Left forelimb (tissue), 1 donor: ENCODE results near the gene GAD1.

Experiments used
- DNase-seq: peaks from one replicate; pipeline ENCODE4 v3.0.0-alpha.2; 2018; ENCODE audit warnings: low spot score

GAD1 gene

GRCh38 chr2:170816504-170817092, at the start of gene GAD1:
Gene GAD1, plus strand, starts transcription at chr2:170816887. Its CDS starts 1,705 bp downstream, at chr2:170818592.
- DNase-seq = no peak

DNA sequence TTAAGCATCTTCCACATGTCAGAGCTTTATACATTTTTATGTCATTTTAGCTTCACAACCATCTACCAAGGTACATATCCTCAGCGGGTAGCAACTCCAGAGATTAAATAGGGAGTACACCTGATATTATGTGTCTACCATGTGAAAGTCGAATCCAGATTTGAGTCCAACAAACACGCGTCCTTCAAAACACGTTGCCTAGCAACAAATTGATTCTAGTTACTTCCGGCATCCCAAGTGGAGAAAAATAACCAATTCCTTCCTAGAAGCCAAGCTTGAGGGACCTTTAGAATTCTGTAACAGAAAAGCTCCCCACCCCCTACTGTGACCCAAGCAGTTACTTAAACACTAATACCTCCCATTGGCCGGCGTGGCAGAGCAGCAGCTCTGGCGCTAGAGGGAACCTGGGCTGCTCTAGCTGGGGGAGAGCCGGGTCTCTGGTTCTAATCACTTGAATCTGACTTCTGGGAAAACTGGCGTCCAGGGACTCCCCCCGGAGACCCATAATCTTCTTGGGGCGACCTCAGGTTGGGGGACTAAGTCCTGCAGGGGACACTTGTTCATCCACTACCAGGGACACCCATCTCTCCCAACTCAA, 46.6 kb upstream of the GAD1 start, which contains the start of gene ERICH2:
Gene ERICH2 (plus strand): TSS at position 371 of the 598 bp plus-strand sequence. CDS start 304 bp downstream, outside the sequence.
- DNase-seq = no peak

GRCh38 chr2:170770606-170771420, 45.9 kb upstream of the GAD1 start:
- DNase-seq = peak; percentile 81

- DNase-seq = no peak
Measured at GRCh38 chr2:170771421-170771937, 45.2 kb upstream of the GAD1 start.

GRCh38 chr2:170772295-170772694, 44.4 kb upstream of the GAD1 start:
- DNase-seq = no peak

DNA sequence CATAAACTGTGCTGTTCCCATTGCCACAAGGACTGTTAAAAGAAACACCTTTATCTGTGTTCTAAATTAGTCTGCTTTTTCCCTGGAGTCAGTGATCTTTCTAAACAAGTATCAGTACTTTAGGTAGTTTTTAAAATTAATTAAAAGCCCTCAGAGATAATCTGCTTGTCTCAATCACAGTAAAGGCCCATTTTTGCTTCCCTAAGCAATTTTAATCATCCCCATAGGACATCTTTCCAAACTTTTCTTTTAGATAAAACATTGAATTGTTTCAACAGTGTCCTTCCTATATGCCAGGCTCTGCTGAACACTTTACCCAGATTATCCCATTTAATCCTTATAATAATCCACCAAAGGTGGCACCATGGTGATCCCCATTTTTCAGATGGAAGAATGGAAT, 42.6 kb upstream of the GAD1 start:
- DNase-seq = no peak

DNA sequence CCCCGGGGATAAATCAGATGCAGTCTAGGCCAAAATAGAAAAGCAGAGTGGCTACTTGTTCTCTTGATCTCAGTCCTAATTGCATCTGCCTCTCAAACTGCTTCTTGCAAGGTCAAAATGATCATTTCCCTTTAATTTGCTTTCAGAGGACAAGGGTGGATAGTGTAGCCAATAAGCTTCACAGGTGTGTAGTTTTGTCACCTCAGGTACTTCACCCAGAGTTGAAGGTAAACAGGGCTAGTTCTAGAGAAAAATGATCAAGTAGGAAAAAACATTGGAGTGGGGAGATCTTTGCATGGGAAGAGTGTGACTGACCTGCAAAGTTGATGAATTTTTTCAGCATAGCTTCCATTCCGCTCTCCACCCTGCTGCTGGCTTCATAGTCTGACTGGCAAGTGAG, 37.8 kb upstream of the GAD1 start:
- no peak for DNase-seq

DNA sequence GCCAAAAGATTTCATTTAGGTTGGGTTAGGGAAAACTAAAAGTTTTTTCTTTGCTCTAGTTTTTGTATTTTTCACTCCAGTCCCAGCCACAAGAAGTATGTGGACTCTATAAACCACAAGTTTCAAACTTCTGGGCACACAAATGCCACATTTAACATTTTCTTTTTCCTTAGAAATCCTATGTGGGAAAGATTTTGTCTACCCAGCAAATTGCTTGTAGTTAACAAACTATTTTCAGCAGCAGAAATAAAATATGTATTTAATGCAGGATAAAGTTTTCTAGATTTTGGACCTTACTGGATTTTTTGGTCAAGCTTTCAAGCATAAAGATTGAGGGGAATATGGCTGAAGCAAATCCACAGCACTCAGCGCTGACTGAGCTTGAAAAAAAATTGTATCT, 37.4 kb upstream of the GAD1 start:
- no peak for DNase-seq

- no peak for DNase-seq
Measured at GRCh38 chr2:170782673-170783072, 34.0 kb upstream of the GAD1 start.

- no peak for DNase-seq
Measured at GRCh38 chr2:170783549-170783948, 33.1 kb upstream of the GAD1 start.

DNA sequence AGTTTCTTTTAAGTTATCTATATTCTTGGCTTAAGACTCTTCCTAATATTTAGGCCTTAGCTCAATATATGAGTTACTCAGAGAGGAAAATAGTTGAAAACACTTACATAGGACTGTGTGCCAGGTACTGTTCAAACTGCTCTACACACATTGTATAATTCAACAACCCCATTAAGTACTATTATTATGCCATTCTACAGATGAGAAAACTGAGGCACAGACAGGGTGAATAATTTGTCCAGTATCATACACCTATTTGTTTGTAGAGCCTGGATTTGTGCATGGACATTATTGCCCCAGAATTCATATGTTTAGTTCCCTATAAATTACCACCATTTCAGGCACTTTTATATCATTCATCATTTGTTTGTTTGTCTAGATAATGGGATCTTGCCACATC, 17.7 kb upstream of the GAD1 start:
- no peak for DNase-seq

GRCh38 chr2:170806548-170806947, 10.1 kb upstream of the GAD1 start:
- DNase-seq = no peak

- DNase-seq = no peak
Measured at GRCh38 chr2:170812710-170813600, 3.7 kb upstream of the GAD1 start.

- no peak for DNase-seq
Measured at GRCh38 chr2:170813611-170814532, 2.8 kb upstream of the GAD1 start.

- DNase-seq = no peak
Measured at GRCh38 chr2:170814533-170815230, 2.0 kb upstream of the GAD1 start.

DNA sequence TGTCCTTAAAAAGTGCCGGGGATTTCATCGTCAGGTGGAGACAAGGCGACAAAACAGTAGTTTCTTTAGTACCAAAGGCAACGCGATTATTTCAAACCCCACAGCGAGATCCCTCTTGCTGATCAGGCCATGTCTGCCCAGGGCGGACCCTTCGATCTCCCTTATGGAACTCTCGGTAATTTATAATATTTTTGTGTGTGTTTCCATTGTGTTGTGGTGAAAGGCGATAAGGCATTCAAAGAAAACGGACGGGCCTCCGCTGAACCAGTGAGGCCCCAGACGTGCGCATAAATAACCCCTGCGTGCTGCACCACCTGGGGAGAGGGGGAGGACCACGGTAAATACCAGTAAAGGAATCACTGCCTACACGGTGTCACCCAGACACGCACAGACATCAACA, 1.4 kb upstream of the GAD1 start:
- DNase-seq = no peak

- no peak for DNase-seq
Measured at GRCh38 chr2:170815746-170816503, 762 bp upstream of the GAD1 start.

DNA sequence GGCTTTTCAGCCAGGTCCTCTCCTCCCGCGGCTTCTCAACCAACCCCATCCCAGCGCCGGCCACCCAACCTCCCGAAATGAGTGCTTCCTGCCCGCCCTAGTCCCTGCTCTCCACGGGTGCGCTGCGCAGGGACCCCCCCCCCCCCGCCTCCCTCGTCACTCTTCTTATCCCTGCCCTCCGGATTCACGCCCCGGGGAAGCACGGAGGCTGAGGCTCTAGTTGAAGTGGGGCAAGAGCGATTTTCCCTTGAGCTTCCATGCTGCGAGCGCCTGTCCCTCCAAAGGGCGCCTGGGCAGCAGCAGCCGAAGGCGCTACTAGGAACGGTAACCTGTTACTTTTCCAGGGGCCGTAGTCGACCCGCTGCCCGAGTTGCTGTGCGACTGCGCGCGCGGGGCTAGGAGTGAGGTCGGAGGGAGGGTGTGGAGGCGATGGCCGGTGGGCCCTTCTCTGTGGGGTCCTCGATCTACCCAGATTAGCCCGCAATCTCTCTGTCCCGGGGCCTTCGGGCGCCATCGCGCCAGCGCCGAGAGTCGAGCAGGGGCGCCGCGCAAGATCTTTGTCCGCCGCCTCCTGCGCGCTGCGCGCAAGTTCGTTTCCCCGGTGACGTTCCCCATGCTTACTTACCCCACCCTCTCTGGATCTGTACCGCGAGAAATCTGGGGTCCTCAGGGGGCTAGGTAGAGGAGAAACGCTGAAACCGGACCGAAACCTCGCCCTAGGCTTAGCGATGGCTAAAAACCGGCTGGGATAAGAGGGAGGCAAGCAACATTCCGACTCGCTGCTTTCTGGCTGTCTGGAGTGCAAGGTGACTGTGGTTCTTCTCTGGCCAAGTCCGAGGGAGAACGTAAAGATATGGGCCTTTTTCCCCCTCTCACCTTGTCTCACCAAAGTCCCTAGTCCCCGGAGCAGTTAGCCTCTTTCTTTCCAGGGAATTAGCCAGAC, 677 bp downstream of the GAD1 start:
- DNase-seq = no peak
